ENCODE data around the gene MTERF4. TPM values are rescaled to one million over a fixed set of nuclear protein-coding genes. Genes with fewer than 3 reads are reported as not detected.

MTERF4 gene
- total and polyA plus RNA-seq, 7 donors, result 18.9 to 47.9 (median 29.1) TPM

DNA sequence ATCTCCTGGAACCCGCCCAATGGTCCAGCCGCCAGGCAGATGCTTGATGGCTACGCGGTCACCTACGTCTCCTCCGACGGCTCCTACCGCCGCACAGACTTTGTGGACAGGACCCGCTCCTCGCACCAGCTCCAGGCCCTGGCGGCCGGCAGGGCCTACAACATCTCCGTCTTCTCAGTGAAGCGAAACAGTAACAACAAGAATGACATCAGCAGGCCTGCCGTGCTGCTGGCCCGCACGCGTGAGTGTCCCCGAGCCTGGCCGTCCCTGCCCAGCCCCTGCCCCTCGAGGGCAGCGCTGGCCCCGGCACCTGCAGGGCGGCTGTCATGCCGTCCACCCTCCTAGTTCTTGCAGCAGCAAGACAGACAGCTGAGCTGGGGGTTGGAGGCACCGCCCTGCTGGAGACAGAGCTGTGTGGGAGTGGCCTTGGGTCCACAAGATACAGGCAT, 36.7 kb downstream of the MTERF4 start:
- intact Hi-C loops (cut with DNase I), result no loop called here
- peak; percentile 60 for DNase-seq
- H3K9me3 ChIP-seq, result no peaks in the 10 kb centered on the region
- TF ChIP-seq CTCF (IDR thresholded peaks at IDR 0.05), result no peak
- no peak for TF ChIP-seq POLR2A (IDR thresholded peaks at IDR 0.05)
- TF ChIP-seq POLR2AphosphoS5 (IDR thresholded peaks at IDR 0.05), result no peak
- TF ChIP-seq EP300 (IDR thresholded peaks at IDR 0.05), result no peak
- WGBS, 2 donors, result 82 to 90% methylated on average over 27 of the region's 27 CpGs
- H3K4me3 ChIP-seq, result no peak overlapping the region
- no peak overlapping the region for H3K27ac ChIP-seq
- H3K27me3 ChIP-seq, result peaks cover 4 to 45% (median 28%) of the 10 kb centered on the region in 3 donors
- peaks cover 0 to 9% (median 1%) of the 10 kb centered on the region in 4 donors for H3K4me1 ChIP-seq
- no peaks in the 10 kb centered on the region for H3K36me3 ChIP-seq

GRCh38 chr2:241064802-241065354, 37.2 kb downstream of the MTERF4 start:
- Histone ChIP-seq H3K27me3 (peaks cover 4 to 41% (median 28%) of the 10 kb centered on the region in 3 donors), H3K4me1 (peaks cover 0 to 9% (median 1%) of the 10 kb centered on the region in 4 donors), H3K9me3 (no peaks in the 10 kb centered on the region), H3K27ac (no peak overlapping the region), H3K36me3 (no peaks in the 10 kb centered on the region), H3K4me3 (no peak overlapping the region)
- 85 to 89% methylated on average over 23 of the region's 23 CpGs for WGBS, 2 donors
- no peak for DNase-seq
- intact Hi-C loops (cut with DNase I), result no loop called here
- TF ChIP-seq POLR2A (IDR thresholded peaks at IDR 0.05), result no peak
- TF ChIP-seq EP300 (IDR thresholded peaks at IDR 0.05), result no peak
- TF ChIP-seq CTCF (IDR thresholded peaks at IDR 0.05), result no peak
- TF ChIP-seq POLR2AphosphoS5 (IDR thresholded peaks at IDR 0.05), result no peak

GRCh38 chr2:241064008-241064801, 37.9 kb downstream of the MTERF4 start:
- Histone ChIP-seq H3K36me3 (no peaks in the 10 kb centered on the region), H3K4me3 (no peak overlapping the region), H3K4me1 (peaks cover 0 to 9% (median 1%) of the 10 kb centered on the region in 4 donors), H3K27me3 (peaks cover 4 to 35% (median 28%) of the 10 kb centered on the region in 3 donors), H3K9me3 (no peaks in the 10 kb centered on the region), H3K27ac (no peak overlapping the region)
- intact Hi-C loops (cut with DNase I), result no loop called here
- TF ChIP-seq EP300 (IDR thresholded peaks at IDR 0.05), result no peak
- no peak for TF ChIP-seq POLR2A (IDR thresholded peaks at IDR 0.05)
- no peak for TF ChIP-seq CTCF (IDR thresholded peaks at IDR 0.05)
- no peak for TF ChIP-seq POLR2AphosphoS5 (IDR thresholded peaks at IDR 0.05)
- 21 to 35% methylated on average over 31 to 32 of the region's 32 CpGs for WGBS, 2 donors
- DNase-seq, result peak; percentile 51

DNA sequence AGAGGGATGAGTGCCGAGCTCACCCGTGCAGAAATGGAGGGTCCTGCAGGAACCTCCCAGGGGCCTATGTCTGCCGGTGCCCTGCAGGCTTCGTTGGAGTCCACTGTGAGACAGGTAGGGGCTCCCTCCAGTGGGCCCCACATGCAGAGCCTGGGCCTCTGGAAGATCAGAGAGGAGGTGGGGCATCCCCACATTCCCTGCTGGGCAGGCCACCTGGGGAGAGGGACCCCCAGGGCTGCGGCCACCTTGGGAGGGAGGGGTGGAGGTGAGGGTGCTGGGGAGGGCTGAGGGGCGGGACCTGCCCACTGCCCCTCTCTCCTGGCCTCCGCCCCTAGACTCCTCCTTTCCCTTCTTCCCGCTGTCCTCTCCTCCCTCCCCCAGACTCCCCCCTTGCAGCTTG, 38.5 kb downstream of the MTERF4 start:
- H3K36me3 ChIP-seq, result no peaks in the 10 kb centered on the region
- 24 to 42% methylated on average over 8 of the region's 8 CpGs for WGBS, 2 donors
- TF ChIP-seq EP300 (IDR thresholded peaks at IDR 0.05), result no peak
- no peak for TF ChIP-seq CTCF (IDR thresholded peaks at IDR 0.05)
- no peak for TF ChIP-seq POLR2A (IDR thresholded peaks at IDR 0.05)
- TF ChIP-seq POLR2AphosphoS5 (IDR thresholded peaks at IDR 0.05), result no peak
- H3K27ac ChIP-seq, result no peak overlapping the region
- DNase-seq, result no peak
- H3K27me3 ChIP-seq, result peaks cover 4 to 35% (median 23%) of the 10 kb centered on the region in 3 donors
- peaks cover 0 to 9% (median 1%) of the 10 kb centered on the region in 4 donors for H3K4me1 ChIP-seq
- no peak overlapping the region for H3K4me3 ChIP-seq
- no peaks in the 10 kb centered on the region for H3K9me3 ChIP-seq
- intact Hi-C loops (cut with DNase I), result no loop called here
